ENCODE results near the gene MORC4.
A peak's percentile ranks its signal among the peaks of the same experiment; 100 is the strongest.

The MORC4 gene

GRCh38 chrX:106905064-106905708 is 94.8 kb downstream of the MORC4 start:
- no peak for DNase-seq

- no peak for DNase-seq
These were observed 96.0 kb downstream of the MORC4 start for GRCh38 chrX:106903856-106904528.

DNA sequence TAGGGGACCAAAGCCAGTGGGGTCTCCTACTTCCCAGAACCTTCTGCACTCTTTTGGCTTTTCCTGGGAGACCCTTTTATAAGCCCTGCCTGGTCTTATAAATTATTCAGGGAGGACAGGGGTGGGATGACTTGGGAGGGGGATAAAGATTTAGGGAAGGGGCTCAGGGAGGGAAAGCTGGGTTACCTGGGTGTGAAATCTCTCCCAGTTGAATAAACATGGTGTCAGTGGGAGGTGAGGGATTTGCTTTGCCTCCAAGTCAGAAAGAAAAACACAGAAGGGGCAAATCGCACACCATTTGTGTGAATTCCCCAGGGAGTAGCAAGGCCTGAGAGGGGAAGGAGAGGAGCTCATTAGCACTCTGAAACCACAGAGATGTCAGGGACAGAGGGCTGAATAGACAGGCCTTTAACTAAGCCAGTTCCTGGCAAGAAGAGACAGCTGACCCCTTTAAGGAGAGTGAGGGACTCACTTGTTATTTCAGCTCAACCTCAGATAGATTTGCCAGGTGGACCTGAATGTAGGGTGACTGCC is 96.7 kb downstream of the MORC4 start, which contains the start of gene RIPPLY1:
TSS of gene RIPPLY1 (minus strand) at position 51 of the 534 bp plus-strand sequence. CDS start 54 bp downstream, outside the sequence.
- peak; percentile 12 to 53 for DNase-seq

- no peak for DNase-seq
These were observed 97.3 kb downstream of the MORC4 start for GRCh38 chrX:106902684-106903083.

GRCh38 chrX:106901781-106902219 is 98.2 kb downstream of the MORC4 start:
- DNase-seq = no peak

- DNase-seq = no peak
These were observed 98.7 kb downstream of the MORC4 start for GRCh38 chrX:106901341-106901740.

- DNase-seq = no peak
These were observed 100.2 kb downstream of the MORC4 start for GRCh38 chrX:106899841-106900240.

DNA sequence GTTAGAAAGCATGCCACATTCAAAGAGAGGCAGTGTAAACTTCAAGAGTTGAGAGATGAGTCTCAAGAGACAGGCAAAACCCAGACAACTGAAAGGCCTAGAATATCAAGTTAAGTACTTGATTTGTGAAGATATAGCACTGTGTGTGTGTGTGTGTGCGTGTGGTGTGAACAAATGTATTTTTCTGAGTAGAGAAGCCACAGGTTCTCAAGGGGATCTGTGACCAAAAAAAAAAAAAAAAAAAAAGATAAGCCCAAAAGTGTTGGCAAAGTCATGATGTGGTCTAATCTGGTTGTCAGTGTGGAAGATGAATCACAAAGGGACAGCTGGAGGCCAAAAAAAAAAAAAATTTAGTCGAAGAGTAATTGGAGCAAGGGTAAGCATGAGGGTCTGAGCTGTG is 100.7 kb downstream of the MORC4 start:
- no peak for DNase-seq

GRCh38 chrX:106898462-106898861 is 101.5 kb downstream of the MORC4 start:
- DNase-seq = peak; percentile 34 to 72

GRCh38 chrX:106897259-106897658 is 102.8 kb downstream of the MORC4 start:
- DNase-seq = no peak

DNA sequence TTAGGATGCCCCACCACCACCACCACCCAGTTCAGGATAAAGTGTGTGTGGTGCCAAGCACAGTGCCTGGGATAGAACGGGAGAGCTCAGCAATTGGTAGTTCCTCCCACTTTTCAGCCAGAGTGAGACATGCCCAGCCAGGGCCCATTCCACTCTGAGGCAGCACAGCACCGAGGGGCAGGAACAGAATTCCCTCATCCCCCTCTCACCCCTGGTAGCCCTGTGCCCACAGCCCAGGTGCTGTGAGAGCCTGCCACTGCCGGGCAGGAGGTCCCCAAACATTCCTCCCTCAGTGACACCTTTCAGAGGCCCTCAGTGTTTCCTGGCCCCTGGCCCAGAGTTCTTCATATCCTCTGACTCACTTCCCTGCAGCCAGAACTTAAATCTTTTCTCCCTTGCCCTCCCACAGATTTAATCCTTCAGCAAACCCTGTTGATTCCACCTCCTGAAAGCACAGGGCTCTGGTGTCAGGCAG is 105.0 kb downstream of the MORC4 start:
- DNase-seq = no peak

- peak; percentile 34 to 79 for DNase-seq
These were observed 105.6 kb downstream of the MORC4 start for GRCh38 chrX:106894392-106894909.

GRCh38 chrX:106891762-106892460 is 108.1 kb downstream of the MORC4 start:
- no peak for DNase-seq

All from NCI-H526 (cell line).